HEK293 (cell line): ENCODE data around the gene SCTR.

Experiments
- CTCF ChIP-seq: fragments of 450-650 bp; formaldehyde crosslinking; IDR thresholded peaks from 2 replicates; pipeline ENCODE4 v1.5.1; 2016; ENCODE audit warnings: missing biosample characterization, missing genetic modification characterization
- ZNF747 ChIP-seq: fragments of 450-650 bp; formaldehyde crosslinking; IDR thresholded peaks from 2 replicates; pipeline ENCODE4 v1.5.1; 2016; ENCODE audit warnings: missing biosample characterization, missing genetic modification characterization

GRCh38 chr2:119495948-119496347, 28.3 kb downstream of the SCTR start:
- TF ChIP-seq ZNF747 (tag by site-specific recombination) = no peak
- TF ChIP-seq CTCF (tag by site-specific recombination) = no peak
